ENCODE data around the gene IGF1R.

- TF ChIP-seq, protein P1, sequence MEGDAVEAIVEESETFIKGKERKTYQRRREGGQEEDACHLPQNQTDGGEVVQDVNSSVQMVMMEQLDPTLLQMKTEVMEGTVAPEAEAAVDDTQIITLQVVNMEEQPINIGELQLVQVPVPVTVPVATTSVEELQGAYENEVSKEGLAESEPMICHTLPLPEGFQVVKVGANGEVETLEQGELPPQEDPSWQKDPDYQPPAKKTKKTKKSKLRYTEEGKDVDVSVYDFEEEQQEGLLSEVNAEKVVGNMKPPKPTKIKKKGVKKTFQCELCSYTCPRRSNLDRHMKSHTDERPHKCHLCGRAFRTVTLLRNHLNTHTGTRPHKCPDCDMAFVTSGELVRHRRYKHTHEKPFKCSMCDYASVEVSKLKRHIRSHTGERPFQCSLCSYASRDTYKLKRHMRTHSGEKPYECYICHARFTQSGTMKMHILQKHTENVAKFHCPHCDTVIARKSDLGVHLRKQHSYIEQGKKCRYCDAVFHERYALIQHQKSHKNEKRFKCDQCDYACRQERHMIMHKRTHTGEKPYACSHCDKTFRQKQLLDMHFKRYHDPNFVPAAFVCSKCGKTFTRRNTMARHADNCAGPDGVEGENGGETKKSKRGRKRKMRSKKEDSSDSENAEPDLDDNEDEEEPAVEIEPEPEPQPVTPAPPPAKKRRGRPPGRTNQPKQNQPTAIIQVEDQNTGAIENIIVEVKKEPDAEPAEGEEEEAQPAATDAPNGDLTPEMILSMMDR (conservative IDR thresholded peaks at IDR 0.05) = no peak
- no peak for TF ChIP-seq EZH2 (IDR thresholded peaks at IDR 0.05; ENCODE audit: low read depth)
These were observed 276.2 kb downstream of the IGF1R start for GRCh38 chr15:98924401-98925049.
